NCI-H1092 (cell line): ENCODE results near the gene TLN1.

Source experiments
- DNase-seq: peaks from one replicate; lab custom pipeline; 2025; lab: John Stamatoyannopoulos, UW

Gene TLN1

GRCh38 chr9:35684921-35685320 is 47.1 kb downstream of the TLN1 start:
- DNase-seq, result no peak

- DNase-seq, result peak; percentile 62
Observed at GRCh38 chr9:35683323-35683722, 48.7 kb downstream of the TLN1 start.

GRCh38 chr9:35682520-35683315 is 49.3 kb downstream of the TLN1 start:
- DNase-seq, result no peak

- no peak for DNase-seq
Observed at GRCh38 chr9:35682051-35682450, 49.9 kb downstream of the TLN1 start.

- DNase-seq, result no peak
Observed at GRCh38 chr9:35681341-35682002, 50.5 kb downstream of the TLN1 start.

GRCh38 chr9:35680331-35681105 is 51.5 kb downstream of the TLN1 start:
- no peak for DNase-seq

GRCh38 chr9:35679766-35680330 is 52.1 kb downstream of the TLN1 start:
- no peak for DNase-seq

- DNase-seq, result no peak
Observed at GRCh38 chr9:35679091-35679490, 52.9 kb downstream of the TLN1 start.

GRCh38 chr9:35675732-35676392 is 56.1 kb downstream of the TLN1 start:
- no peak for DNase-seq

GRCh38 chr9:35675204-35675603 is 56.8 kb downstream of the TLN1 start:
- no peak for DNase-seq

GRCh38 chr9:35674025-35674361 is 58.0 kb downstream of the TLN1 start:
- no peak for DNase-seq

GRCh38 chr9:35673132-35674024 is 58.6 kb downstream of the TLN1 start, which contains the start of gene CA9:
CA9 (plus strand) TSS chr9:35673928; CDS start chr9:35673960, 32 bp downstream.
- peak; percentile 80 for DNase-seq

- no peak for DNase-seq
Observed at GRCh38 chr9:35669331-35670145, 62.5 kb downstream of the TLN1 start.

GRCh38 chr9:35667939-35668338 is 64.1 kb downstream of the TLN1 start:
- no peak for DNase-seq

- DNase-seq, result no peak
Observed at GRCh38 chr9:35666549-35666948, 65.4 kb downstream of the TLN1 start.

GRCh38 chr9:35666045-35666444 is 66.0 kb downstream of the TLN1 start:
- DNase-seq, result no peak

- no peak for DNase-seq
Observed at GRCh38 chr9:35665471-35665818, 66.5 kb downstream of the TLN1 start.

GRCh38 chr9:35664531-35665470 is 67.2 kb downstream of the TLN1 start, which contains the start of gene ARHGEF39:
ARHGEF39 (minus strand) TSS chr9:35665195; CDS start chr9:35665169, 26 bp downstream.
- peak; percentile 89 for DNase-seq

- no peak for DNase-seq
Observed at GRCh38 chr9:35662437-35662836, 69.6 kb downstream of the TLN1 start.
